Endometrial microvascular endothelial cells (primary cell): ENCODE data around the gene RRP9. TPM values are rescaled to one million over a fixed set of nuclear protein-coding genes. Genes with fewer than 3 reads are reported as not detected.

ENCODE experiments used
- in situ Hi-C: cut with HindIII; loops from 2 replicates; pipeline ENCODE4 v1.10.0; 2017; ENCODE audit warnings: low sequenced_read_pairs, low pct_unique_long_range_greater_than_20kb; ENCODE audit errors: inconsistent ontology term
- total RNA-seq: library from RNA; depleted of rRNA; stranded (reverse); fragments of >200 nt; gene quantifications from one replicate; pipeline ENCODE4 v1.2.3, GENCODE V29; 2015; ENCODE audit errors: inconsistent ontology term

RRP9 gene
- total RNA-seq, 1 donor from 2014 or later = 29.0 TPM

DNA sequence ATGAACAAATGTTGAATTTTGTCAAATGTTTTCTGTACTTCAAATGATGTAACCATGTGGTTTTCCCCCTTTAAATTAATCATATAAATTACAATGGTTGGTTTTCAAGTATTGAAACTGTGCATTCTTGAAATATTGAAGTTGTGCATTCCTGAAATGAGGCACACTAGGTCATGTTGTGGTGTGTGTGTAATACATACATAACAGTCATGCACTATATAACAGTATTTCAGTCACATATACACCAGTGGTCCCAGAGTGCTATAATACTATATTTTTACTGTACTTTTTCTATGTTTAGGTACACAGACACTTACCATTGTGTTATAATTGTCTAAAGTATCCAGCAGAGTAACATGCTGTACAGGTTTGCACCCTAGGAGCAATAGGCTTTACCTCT lies 55.3 kb downstream of the RRP9 start:
- in situ Hi-C loops = no loop called here

Other genes starting within 250 kb of the RRP9 start
- 0.93 TPM for gene GRM2, start 234.8 kb downstream of the RRP9 start, total RNA-seq
- not detected for gene IQCF6, start 162.7 kb downstream of the RRP9 start, total RNA-seq
- not detected for gene IQCF2, start 80.3 kb downstream of the RRP9 start, total RNA-seq
- not detected for gene IQCF5, start 66.3 kb downstream of the RRP9 start, total RNA-seq
- gene IQCF1, start 38.6 kb downstream of the RRP9 start, total RNA-seq = not detected
- 18.1 TPM for gene PARP3, start 459 bp upstream of the RRP9 start, total RNA-seq
- gene GPR62, start 13.5 kb upstream of the RRP9 start, total RNA-seq = not detected
- 77.8 TPM for gene PCBP4, start 25.6 kb upstream of the RRP9 start, total RNA-seq
- gene ABHD14B, start 32.1 kb upstream of the RRP9 start, total RNA-seq = 39.0 TPM
- gene ABHD14A, start 33.2 kb upstream of the RRP9 start, total RNA-seq = 31.7 TPM
- 36.9 TPM for gene ACY1, start 41.6 kb upstream of the RRP9 start, total RNA-seq
- 1,389 TPM for gene RPL29, start 54.0 kb upstream of the RRP9 start, total RNA-seq
- gene DUSP7, start 114.7 kb upstream of the RRP9 start, total RNA-seq = 29.4 TPM
- gene POC1A, start 212.5 kb upstream of the RRP9 start, total RNA-seq = 12.6 TPM